HFFc6 (cell line): ENCODE data around the gene POLA1. TPM values are rescaled to one million over a fixed set of nuclear protein-coding genes. Genes with fewer than 3 reads are reported as not detected.

Experiments used
- DNase-seq: peaks from one replicate; pipeline ENCODE4 v3.0.0-alpha.2; 2018
- H3K27ac Mint-ChIP-seq: 2 replicates; pipeline ENCODE4 v1.8.0; 2020; ENCODE audit warnings: mild to moderate bottlenecking, mixed read lengths
- H3K27me3 Mint-ChIP-seq: 2 replicates; pipeline ENCODE4 v1.8.0; 2021; ENCODE audit warnings: mild to moderate bottlenecking, moderate library complexity, mixed read lengths; ENCODE audit not compliant: insufficient read depth
- H3K36me3 Mint-ChIP-seq: 2 replicates; pipeline ENCODE4 v1.8.0; 2021; ENCODE audit warnings: low read depth, mixed read lengths
- H3K4me1 Mint-ChIP-seq: 2 replicates; pipeline ENCODE4 v1.8.0; 2020; ENCODE audit warnings: low read depth, mixed read lengths
- H3K4me3 Mint-ChIP-seq: 2 replicates; pipeline ENCODE4 v1.8.0; 2020; ENCODE audit warnings: mild to moderate bottlenecking, moderate library complexity, mixed read lengths
- H3K9me3 Mint-ChIP-seq: 2 replicates; pipeline ENCODE4 v1.8.0; 2020; ENCODE audit warnings: mild to moderate bottlenecking, mixed read lengths
- total RNA-seq, 6 experiments: library from RNA; stranded (reverse); fragmentation: NEBNext Ultra II Directional; extraction: Animal tissue kit (Norgen Biotek cat#: 25700); gene quantifications; 2 replicates in 1 of 6; 3 replicates in 5 of 6; pipeline ENCODE4 v1.2.3, GENCODE V29; 2021
- TF ChIP-seq, protein P1 (sequence below): fragments of 200-600 bp; sonication (generic); IDR thresholded peaks from 2 replicates; pipeline ENCODE4 v1.5.0; 2021; ENCODE audit warnings: antibody characterized with exemption, mild to moderate bottlenecking

Gene POLA1
- total RNA-seq, 6 experiments from 2014 or later = 6.5 to 12.5 (median 11.0) TPM

DNA sequence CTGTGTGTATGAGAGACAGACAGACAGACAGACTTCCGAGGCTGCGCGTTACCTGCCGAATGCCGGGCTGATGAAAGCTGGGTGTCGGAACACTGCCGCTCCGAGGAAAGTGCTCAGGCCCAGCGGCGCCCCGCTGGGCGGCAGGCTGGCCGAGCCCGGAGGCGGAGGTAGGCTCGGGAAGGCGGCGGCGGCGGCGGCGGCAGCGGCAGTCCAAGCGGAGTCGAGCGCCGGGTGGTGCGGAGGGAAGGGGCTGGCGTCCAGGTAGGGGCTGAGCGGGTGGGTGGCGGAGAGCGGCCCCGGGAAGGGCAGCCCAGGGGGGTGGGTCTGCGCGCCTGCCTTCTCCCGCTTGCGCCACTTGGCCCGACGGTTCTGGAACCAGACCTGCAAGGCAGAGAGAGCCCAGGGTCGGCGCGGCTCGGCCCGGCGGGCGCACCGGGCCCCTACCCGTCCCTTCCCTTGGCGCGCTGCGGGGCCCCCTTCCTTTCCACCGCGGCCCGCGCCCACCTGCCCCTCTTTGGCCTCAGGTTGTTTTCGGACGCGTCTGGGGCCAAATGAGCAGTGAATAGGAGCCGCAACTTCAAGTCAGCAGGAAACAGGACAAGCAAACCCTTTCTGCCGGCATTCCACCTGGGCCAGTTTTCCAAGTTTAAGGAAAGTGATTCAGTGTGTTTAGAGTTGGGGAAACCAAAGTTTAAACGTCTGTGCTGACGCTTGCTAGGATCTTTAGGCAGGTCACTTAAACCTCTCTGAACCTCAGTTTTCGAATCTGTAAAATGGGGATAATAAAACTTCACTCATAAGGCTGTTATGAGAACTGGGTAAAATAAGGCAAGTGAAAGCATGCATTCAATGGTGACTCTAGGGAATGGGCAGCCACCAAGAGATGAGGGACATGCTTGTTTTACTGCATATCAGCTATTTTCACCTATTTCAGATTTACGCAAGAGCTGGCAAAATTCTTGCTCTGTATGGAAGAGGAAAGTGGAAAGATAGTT lies 313.6 kb downstream of the POLA1 start:
- TF ChIP-seq, protein P1, sequence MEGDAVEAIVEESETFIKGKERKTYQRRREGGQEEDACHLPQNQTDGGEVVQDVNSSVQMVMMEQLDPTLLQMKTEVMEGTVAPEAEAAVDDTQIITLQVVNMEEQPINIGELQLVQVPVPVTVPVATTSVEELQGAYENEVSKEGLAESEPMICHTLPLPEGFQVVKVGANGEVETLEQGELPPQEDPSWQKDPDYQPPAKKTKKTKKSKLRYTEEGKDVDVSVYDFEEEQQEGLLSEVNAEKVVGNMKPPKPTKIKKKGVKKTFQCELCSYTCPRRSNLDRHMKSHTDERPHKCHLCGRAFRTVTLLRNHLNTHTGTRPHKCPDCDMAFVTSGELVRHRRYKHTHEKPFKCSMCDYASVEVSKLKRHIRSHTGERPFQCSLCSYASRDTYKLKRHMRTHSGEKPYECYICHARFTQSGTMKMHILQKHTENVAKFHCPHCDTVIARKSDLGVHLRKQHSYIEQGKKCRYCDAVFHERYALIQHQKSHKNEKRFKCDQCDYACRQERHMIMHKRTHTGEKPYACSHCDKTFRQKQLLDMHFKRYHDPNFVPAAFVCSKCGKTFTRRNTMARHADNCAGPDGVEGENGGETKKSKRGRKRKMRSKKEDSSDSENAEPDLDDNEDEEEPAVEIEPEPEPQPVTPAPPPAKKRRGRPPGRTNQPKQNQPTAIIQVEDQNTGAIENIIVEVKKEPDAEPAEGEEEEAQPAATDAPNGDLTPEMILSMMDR = no peak
- Mint-ChIP-seq H3K36me3 (no peaks in the 10 kb centered on the region), H3K4me3 (no peak overlapping the region), H3K27ac (no peak overlapping the region), H3K9me3 (no peaks in the 10 kb centered on the region), H3K4me1 (peaks cover 13% of the 10 kb centered on the region; the same call in 1 of the 2 replicates), H3K27me3 (peaks cover 31% of the 10 kb centered on the region)
- DNase-seq = no peak

DNA sequence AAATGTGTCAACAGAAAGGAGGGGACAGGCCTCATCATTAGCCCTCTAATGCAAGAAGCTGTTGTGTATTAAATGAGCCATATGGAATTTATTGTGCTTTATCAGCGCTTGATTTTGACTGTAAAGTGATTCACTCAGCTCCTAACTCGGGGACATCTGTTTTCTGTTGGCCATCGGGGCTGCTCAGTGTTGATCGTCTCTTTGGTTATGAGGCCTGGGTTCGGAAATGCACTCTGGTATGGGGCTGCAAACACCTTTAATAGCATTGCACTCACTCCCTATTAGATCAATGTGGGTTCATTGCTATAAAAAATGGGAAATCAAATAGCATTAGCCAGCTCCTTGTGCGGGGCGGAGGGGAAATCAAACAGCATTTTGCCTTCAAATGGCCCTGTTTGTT lies 315.7 kb downstream of the POLA1 start:
- Mint-ChIP-seq H3K4me3 (no peak overlapping the region), H3K4me1 (peaks cover 8% of the 10 kb centered on the region; the same call in 1 of the 2 replicates), H3K27me3 (peaks cover 33% of the 10 kb centered on the region), H3K36me3 (no peaks in the 10 kb centered on the region), H3K9me3 (no peaks in the 10 kb centered on the region), H3K27ac (no peak overlapping the region)
- DNase-seq = no peak
- TF ChIP-seq, protein P1 = no peak

DNA sequence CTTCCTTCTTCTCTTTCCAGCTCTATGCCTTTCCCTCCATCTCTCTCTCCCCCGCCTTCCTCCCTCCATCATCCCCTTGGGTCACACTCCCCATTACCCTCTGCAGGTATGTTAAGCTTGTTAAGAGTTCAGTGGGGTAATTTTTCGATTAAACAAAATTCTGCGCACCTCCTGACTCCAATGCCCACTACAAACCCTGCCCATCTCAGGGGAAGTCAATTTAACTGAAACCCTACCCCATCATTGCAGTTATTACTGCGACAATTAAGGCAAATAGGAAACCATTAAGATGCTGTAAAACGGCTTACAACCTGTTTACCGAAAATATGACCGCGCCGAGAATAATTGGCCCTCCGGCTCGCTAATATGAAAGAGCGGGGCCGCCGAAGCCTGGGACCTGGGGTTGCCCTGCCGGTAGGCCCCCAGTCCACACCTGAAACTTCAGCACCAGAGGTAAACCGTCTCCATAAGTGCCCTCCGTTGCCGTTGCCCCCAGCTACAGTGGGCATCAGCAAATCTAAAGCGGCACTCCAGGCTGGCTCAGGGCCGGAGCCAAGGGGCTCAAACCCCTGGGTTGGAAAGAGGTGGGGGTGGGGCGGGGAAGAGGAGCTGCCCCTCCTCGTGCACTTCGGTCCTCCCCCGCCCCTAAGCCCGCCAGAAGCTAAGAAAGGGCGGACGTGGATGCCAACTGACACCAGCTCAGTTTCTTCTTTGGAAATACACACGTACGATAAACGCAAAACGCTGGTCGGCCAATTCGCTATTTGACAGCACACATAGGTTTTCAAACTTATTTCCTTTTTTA lies 317.3 kb downstream of the POLA1 start:
- H3K27ac Mint-ChIP-seq = no peak overlapping the region

DNA sequence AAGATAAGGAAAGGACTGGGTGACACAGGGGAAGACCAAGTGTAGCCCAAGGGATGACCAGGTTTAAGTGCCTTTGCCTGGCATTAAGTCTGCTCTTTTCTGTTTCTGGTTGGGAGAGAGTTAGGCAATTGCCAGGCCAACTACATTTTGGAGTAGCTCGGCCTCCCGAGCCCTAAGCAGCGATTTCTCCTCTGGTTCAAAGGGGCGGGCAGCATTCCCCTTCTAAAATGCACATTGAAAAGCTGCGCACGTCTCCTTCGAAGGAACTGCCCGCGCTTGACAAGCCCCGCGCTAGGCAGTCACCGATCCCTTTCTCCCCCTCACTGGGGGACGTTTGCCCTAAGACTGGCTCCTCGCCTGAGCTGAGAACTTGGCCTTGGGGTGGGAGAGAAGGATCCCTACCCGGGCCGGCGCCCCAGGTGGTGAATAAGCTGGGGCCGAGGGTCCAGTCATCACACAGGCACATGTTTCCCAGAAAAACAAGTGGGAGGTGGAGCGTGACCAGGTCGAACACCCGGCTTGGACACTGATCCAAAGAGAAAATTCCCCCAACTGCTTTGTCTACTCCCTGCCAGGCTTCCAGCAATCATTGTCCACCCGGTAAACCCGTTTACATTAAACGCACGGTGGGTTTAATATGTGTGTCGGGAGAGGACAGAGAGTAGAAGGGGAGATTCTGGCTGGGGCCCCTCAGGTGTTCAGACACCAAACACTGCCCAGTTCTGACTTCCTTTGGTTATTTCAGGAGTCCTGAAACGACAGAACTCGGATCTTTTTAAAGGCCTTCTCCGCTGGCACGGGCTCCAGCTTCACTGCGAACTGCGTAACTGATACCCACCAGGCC lies 318.1 kb downstream of the POLA1 start:
- Mint-ChIP-seq H3K36me3 (no peaks in the 10 kb centered on the region), H3K4me3 (no peak overlapping the region), H3K9me3 (no peaks in the 10 kb centered on the region)

More for the DNA sequence above, 317.3 kb downstream of the POLA1 start:
- H3K4me3 Mint-ChIP-seq = no peak overlapping the region
- TF ChIP-seq, protein P1 = no peak
- DNase-seq = no peak
- H3K4me1 Mint-ChIP-seq = peaks cover 6% of the 10 kb centered on the region; the same call in 1 of the 2 replicates
- no peaks in the 10 kb centered on the region for H3K9me3 Mint-ChIP-seq
- peaks cover 29% of the 10 kb centered on the region for H3K27me3 Mint-ChIP-seq
- H3K36me3 Mint-ChIP-seq = no peaks in the 10 kb centered on the region

More for the DNA sequence above, 318.1 kb downstream of the POLA1 start:
- Mint-ChIP-seq H3K27me3 (peaks cover 30% of the 10 kb centered on the region), H3K27ac (no peak overlapping the region), H3K4me1 (no peaks in the 10 kb centered on the region)
- TF ChIP-seq, protein P1 = no peak
- DNase-seq = no peak
